ENCODE measurements around the gene DLK1.

Gene DLK1

DNA sequence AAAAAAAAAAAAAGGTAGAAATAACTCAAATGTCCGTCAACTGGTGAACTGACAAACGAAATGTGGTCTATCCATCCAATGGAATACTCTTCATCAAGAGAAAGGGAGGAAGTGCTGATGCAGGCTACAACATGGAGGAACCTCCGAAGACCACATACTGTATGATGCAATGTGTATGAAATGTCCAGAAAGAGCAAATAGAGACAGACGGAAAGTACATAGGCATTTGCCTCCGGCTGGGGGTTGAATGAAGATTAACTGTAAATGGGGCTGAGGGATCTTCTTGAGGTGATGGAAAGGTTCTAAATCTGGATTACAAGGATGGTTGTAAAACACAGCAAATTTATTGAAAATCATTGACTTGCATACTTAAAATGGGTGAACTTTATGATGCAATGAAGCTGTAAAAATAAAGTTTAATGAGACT lies 35.4 kb downstream of the DLK1 start:
- no peak for DNase-seq (ENCODE audit: low spot score)

DNA sequence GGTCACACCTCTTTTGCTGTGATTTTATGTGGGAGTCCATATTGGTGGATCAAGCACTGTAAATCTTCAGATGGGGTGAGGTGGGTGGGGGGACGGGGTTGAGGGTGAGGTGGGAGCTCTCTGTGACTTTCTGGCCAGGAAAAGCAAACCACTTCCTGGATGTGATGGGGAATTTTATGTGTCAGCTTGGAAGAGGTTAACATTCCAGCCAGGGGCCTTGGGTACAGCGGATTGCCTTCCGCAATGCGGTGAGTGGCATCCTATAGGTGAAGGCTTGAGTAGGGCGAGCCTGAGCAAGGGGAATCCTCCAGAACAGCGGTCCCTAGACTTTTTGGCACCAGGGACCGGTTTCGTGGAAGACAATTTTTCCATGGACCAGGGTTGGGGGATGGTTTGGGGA lies 36.2 kb downstream of the DLK1 start:
- DNase-seq (ENCODE audit: low spot score), result no peak

DNA sequence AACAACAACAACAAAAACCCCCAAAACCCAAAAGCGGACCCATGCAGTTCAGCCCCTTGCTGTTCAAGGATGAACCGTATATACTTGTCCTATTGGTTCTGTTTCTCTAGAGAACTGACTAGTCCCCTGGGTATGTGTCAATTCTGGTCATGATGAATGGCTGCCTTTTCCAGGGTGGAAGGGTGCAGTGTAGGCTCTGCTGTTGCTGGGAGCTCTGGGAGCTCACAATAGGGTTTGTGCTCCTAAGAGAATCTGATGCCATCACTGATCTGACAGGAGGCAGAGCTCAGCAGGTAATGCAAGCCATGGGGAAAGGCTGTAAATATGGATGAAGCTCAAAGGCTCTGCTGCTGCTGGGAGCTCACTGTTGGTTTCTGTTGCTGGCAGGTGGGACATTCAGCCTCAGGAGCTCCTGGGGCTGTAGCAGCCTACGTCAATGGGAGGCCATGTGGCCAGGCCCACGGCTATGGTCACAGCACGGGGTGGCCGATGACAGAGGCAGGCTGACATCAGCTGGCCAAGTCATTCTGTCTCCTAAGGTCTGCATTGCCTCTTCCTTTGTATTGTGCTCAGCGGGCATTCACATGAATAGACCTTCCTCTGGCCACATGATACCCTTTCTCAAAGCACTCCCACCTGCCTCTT lies 37.9 kb downstream of the DLK1 start:
- DNase-seq (ENCODE audit: low spot score), result no peak

DNA sequence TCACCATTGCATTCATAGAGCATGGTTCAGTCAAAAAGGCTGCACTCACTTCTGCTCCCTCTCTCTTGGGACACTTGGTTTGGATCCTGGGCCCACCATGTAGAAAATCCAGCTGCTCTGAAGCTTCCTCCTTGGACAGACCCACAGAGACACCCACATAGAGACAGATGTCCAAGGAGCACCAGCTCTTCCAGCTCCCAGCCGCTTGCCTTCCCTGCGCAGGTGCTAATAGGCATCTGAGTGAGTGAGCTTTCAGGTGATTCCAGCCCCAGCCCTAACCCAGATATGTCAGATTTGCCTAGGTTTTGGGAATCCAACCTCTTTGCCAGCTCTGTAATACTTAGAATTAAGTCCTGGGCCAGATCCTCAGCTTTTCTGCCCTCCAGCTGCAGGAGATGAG lies 38.6 kb downstream of the DLK1 start:
- no peak for DNase-seq (ENCODE audit: low spot score)

DNA sequence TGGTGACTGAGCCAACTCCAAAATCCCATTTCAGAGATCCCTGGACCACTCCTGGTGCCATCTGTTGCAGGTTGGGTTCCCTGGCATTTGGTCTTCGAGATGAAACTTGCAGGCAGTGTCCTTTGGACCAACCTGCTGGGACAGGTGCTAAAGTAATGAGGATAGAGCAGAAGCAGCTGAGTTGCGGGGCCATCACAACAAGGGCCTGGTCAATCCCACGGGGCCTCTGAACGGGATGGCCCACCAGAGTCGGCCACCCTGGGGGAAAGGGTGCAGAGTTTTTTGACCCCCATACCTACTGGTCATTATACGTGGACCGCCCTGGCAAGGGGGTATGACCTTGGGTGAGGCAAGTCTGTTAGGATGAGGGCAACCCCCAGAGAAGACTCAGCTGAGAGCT lies 39.3 kb downstream of the DLK1 start:
- no peak for DNase-seq (ENCODE audit: low spot score)

DNA sequence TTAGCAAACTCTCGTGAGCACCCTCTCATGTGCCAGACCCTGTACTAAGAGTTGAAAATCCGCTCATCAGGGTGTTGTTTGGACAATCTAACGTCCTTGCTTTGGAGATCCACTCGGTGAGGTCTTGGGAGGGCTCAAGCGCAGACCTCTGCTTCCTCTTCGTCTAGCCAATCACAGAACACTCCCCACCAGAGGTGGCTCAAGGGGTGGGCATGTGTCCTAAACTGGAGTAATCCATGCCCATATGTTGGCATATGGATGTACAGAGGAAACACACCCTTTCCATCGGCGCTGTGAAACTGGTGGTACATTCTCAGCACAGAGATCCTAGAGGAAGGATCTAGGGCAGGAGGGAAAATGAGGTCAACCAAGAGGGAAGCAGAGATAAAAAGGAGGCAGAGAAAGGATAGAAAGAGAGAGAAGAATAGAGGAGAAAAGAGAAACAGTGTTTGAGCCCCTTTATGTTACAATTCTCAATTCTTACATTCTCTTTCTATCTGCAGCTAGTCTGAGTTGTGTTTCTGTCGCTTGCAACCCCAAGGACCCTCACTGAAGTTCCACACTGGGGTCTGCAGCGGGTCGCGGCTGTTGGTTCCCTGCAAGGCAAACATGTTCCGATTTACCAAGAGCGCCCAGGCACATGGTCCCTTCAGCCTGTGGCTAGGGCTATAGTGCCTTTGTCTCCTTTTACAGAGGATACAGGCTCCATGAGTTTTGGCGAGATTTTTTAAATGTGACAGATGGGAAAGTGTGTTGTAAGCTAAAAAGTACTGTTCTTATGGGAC lies 40.5 kb downstream of the DLK1 start:
- DNase-seq (ENCODE audit: low spot score), result no peak

DNA sequence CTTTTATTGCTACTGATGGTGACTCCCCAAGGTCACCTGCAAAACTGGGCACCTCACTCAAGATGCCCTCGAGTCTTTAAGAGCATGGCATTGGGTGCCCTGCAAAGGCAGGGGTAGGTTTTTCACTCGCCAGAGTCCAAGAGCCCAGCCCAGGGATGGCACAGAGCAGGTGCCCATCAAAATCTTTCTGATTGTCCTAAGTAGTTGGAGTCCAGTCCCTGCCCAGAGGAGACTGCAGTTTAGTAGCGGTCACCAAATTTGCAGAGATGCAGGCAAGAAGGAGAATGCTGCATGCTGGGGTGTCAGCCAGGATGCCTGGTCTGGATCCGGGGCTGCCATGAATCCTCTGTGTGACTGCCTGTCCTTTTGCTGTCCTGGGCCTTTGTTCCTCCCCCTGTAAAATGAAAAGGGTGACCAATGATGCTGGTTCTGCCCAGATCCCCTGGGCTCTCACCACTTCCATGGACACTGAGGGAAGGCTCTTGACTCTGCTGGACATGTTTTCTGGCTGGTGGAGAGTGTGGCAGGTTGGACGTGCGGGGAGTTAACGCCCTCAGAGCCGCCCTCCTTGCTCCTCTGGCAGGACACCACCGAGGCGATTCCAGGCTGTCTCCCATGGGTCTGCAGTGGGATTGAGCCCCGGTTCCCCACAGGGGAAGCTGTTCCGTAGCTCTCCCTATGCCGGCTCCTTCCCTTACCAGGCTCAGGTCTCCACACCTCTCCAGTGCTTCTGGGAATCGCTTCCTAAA lies 41.3 kb downstream of the DLK1 start:
- no peak for DNase-seq (ENCODE audit: low spot score)

DNA sequence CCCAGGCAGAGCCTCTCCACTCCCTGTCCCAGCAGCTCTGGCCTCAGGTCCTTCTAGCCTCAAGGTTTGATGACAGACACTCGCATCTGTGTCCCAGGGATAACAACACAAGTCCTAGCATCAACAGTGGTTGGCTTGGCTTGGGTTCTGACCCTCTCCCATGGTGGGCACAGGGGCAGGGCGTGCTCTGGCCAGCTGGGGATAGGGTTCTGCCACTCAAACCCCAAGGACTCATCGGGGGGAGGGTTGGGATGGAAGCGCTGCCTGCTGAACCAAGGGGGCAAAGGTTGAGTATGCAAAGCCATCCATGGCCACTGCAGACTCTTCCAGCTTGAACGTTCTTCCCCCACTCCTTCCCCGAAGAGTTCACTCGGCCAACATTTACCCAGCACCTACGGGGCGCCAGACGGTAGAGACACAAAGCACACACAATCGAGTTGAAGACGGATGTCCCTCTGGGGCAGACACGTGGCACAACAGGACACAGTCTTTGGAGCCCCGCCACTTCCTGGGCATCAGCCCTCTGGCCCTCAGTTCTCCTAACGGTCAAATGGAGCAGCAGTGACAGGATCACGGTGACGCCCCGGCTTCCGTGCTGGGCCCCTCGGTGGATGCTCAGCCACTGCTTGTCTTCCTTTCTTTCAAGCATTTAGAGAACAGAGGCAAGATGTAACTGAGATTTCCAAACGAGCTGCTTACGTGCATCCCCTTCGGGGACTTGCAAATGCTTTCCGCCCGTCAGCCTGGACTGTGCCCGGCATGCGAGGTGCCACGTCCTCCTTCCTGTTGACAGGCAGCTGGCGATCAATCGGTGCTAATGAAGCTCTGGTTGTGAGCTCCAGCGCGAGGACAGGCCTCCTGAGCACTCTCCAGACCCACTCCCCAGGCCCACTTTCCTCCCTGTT lies 42.6 kb downstream of the DLK1 start:
- no peak for DNase-seq (ENCODE audit: low spot score)

DNA sequence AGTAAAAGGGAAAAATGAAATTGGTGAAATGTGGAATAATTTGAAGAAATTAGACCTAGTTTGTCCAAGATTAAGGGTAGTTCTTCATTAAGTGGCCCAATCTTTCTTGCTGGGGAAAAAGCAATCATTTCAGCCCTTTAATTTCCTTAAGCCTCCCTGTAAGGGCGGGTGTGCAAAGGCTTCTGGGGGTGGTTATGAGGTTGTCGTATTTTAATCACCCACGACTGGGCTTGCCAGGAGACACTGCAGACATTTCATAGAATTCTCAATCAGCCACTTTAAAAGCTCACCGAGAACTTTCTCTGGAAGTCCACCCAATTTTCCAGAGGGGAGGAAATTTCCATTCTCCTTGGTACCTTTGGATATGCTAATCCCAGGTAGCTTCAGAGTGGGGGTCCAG lies 43.4 kb downstream of the DLK1 start:
- DNase-seq (ENCODE audit: low spot score), result no peak

DNA sequence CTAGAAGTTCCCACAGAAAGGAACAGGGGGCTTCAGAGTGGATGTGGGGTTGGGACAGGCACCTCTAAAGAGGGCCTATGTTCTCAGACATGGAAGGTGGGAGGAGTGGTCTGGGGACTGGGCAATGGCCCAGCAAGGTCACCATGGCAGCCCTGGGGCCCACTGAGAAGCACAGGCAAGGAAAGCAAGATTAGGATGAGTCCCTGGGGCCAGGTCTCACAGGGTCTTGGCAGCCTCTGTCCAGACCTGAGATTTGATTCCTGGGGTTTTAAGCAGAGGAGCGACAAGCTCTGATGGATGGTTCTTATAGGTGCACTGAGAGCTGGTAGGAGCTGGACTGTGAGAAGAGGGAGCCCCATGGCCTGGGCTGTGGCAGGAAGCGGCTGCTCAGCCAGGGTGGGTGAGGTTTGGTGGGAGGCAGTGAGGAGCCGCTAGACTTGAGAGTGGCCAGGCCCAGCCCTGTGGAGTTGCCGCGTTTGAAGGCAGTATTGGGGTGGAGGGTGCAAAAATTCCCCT lies 44.0 kb downstream of the DLK1 start:
- no peak for DNase-seq (ENCODE audit: low spot score)

DNA sequence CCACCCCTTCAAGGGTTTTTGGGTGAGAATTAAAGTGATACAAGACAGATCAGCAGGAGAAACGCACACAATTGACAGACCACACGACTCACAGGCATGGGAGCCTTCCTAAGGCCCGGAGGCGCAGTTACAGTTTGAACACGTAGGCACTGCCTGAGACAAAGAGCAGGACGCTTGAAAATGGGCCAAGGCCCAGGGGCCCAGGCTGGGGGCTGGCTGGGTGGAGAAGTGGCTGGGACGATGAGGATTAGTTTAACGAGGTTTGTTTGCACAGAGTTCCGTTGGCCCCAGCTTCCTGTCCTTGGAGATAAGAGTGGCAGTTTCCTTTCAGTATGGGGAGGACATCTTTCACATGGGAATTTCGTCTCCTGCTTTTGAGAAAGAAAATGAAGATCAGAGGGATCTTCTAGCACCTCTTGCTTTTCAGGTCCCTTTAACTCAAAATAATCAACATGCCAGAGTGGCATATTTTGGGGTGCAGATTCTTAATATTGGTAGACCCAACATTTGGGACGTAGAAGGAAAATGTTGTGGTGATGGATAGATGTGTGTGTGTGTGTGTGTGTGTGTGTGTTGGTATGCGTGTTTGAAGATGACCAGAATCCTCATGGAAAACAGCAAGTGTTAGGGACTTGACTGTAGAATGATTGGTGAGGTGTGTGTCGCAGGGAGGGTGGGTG lies 44.6 kb downstream of the DLK1 start:
- no peak for DNase-seq (ENCODE audit: low spot score)

DNA sequence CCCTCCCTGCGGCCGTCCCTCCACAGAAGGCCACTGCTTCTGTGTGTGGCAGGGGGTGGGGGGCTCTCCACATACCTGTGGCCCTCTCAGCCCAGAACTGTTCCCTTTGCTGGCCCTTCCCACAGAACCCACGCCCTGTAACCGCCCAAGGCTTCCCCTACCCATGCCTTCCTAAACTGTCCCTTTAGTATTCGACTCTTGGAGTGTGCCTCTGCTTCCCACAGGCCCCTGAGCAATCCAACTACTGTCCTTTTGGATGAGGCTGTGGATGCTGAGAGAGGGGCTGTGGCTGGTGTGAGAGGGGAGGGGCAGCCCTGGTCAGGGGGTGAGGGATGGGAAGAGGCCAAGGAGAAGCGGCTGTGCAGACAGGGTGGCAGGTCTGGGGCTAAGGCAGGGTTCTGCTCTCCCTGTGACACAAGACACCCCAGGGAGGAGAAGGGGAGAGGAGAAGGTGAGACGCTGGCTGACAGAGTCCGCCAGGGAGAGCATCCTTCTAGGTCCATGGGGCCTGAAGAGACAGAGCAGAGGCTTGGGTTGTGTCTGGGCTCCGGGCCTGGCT lies 46.0 kb downstream of the DLK1 start:
- no peak for DNase-seq (ENCODE audit: low spot score)

DNA sequence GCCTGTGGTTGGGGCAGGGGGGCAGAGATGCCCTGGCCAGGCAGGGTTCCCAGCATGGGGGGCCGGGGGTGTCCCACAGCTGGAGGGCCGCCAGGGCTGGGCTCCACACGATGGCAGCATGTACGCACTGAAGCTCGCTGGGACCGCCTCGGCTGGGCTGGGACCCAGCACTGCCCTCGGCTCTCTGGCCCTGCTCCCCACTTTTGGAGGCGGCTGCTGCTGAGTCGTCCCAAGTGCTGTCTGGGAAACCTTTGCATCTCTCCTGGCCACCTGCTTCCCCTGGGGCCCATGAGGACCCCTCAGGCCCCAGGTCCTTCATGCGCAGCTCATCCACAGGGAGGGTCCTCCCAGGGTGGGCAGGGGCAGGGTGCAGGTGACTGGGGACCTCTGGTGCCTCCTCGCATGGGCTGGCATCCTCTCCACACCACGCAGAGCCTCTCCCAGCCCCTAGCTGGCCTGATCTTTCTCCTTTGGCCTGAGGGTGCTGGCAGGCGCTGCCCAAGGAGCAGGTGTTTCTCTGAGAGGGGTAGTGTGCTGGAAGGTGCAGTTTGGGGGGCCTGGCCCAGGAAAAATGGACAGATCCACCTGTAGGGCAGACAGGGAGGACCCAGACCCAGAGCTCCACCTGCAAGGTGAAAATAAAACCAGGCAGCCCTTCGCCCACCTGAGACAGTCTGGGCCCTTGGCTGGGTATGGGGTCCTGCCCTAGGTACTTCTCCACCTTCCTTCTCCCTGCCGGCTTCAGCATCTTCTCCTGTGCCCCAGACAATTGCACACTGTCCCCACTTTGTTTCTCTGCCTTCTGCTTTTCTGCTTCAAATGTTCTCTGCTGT lies 46.9 kb downstream of the DLK1 start:
- no peak for DNase-seq (ENCODE audit: low spot score)

DNA sequence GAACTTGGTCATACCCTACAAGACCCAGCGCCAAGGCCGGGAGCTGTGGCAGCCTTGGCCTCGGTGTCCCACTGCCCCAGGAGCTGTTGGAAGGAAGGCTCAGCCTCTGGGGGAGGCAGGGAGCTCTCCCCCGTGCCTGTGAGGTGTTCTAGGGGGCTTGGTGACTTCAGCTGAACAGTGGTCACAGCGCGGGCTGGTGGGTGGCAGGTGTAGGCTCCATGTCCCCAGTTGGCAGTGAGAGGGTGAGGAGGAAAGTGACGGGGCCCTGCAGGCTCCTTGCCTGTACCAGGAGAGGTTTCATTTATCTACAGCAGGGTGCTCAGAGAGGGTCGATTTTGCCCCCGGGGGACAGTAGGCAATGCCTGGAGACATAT lies 47.5 kb downstream of the DLK1 start:
- no peak for DNase-seq (ENCODE audit: low spot score)

DNA sequence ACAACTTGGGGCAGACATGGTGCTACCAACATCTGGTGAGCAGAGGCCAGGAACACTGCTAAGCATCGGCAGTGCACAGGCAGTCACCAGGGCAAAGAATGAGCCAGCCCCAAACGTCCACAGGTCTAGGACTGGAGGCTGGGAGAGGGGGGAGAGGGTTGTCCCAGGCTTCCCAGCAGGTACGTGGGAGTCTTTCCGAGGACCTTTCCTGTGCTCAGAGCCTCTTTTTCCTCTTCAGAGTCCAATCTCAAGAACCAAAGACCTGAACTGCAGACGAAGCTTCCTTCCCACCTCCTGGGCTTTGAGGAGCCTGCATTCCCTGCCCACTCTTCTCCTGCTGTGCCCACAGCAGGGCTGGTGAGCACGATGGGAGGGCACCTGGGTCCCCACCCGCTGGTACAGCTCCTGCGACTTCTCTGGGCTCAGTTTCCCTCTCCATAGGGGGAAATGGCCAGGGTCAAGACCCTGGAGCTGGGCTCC lies 48.7 kb downstream of the DLK1 start:
- no peak for DNase-seq (ENCODE audit: low spot score)

DNA sequence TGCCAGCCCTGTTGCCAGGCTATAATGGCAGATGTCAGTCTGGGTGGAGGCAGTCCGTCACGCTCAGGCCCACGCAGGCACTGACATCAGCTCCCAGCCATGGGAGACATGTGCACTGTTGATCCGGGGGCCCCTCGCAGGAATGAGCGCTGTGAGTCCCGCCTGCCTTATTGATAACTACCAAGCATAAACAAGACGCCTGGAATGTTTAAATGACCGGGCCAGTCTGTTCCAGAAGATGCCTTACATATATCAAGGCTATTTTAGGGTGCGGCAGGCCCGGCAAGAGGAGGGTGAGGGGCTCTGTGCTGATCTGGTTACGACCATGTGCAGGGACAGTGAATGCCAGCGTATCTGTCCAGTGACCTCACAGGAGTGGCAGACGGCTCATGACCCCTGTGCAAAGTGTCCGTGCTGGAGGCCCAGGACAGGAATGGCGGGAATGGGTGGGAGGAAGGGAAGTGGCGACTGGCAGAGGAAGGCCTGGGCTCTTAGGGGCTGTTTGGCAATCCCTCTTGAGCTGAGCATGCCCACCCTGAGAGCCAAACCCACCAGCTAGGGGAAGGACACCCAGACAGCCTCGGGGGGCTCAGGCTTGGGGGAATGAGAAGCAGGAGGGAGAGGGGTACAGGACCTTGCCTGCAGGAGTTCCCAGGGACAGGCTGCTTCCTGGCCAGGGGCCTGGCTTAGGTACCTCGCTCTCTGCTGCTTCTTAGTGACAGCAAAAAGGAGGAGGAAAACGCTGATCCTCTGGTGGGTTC lies 49.3 kb downstream of the DLK1 start:
- no peak for DNase-seq (ENCODE audit: low spot score)

DNA sequence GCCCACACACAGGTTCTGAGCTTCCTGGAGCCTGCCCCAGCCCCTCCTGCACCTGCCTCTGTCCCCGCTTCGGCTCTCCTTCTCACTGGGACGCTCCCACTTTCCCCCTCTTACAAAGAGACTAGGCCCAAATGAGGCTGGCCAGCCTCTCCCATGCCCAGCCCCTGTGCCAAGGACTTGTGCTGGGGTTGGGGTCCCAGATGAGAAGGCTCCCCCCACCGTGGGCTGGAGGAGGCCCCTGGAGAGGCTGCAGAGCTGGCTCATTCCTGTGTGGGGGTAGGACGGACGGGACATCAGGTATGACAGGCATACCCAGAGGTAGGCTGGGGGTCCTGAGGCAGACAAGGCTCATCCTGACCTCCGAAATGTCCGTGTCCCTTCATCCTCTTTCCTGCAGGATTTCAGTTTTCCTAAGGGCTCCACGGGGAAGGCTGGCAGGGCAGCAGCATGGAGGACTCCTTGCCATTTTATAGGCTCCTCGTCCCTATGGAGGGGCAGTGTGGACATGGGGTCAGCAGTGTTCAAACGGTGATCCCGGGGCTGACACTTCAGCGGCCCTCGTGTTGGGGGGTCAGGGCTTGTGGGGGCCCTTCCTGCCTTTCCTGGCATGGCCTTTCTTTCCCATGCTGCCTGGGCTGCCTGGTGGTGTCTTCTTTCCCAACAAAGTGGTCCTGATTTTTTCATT lies 50.1 kb downstream of the DLK1 start:
- DNase-seq (ENCODE audit: low spot score), result no peak

DNA sequence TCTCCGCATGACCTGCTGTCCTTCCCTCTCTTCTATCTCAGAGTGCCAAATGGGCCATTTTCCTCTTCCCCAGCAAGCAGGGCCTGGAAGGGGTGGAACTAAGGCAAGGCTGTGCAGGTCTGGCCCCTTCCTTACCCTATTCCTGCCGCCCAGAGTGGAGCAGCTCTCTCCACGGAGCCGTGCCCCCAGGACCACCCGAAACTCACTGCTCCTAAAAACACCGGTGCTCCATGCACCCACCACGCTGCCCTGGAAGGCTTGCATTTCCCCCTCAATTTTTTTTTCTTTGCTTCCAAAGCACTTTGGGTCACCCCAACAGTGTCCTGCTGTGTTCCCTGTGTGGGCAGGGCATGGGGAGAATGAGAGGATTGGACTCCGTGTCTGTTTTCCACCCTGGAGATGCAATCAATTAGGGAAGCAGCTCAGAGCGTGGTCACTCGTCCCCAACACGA lies 50.7 kb downstream of the DLK1 start:
- no peak for DNase-seq (ENCODE audit: low spot score)
